T-helper 2 cell (primary cell): ENCODE measurements around the gene VCP.

Source experiments
- DNase-seq, 5 experiments: peaks; one replicate each; pipeline versions ENCODE4 v3.0.0 to v3.0.0-alpha.2; 2012 to 2022
- total RNA-seq, 2 donors: gene quantifications; one replicate each; lab custom pipeline; 2026; lab: John Stamatoyannopoulos, UW

VCP gene
- 467 to 552 reads per million in 2 donors for total RNA-seq

GRCh38 chr9:35072461-35073278, at the start of gene VCP:
VCP (minus strand) TSS chr9:35072625; CDS start chr9:35072353, 272 bp downstream.
- DNase-seq, result peak; percentile 92 to 100 (median 97)

DNA sequence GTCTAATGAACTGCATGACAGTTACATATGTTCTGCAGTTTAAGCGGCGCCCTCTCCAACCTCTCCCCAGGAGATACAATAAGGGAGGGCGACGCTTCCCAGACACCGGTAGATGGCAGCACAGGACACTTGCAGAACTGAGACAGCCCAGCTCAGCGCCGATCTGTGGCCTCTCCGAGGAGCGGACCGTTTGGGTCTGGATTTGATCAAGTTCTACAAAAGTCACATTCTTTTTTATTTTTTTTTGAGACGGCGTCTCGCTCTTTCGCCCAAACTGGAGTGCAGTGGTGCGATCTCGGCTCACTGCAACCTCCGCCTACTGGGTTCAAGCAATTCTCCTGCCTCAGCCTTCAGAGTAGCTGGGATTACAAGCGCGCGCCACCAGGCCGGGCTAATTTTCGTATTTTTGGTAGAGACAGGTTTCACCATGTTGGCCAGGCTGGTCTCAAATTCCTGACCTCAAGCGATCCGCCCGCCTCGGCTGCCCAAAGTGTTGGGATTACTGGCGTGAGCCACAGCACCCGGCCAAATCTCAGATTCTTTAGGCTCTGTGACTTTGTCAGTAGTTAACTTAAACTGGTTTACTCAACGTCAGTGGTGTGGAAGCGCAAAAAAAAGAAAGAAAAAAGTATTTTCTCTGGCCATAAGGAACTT, 44.6 kb upstream of the VCP start:
- DNase-seq, result peak; percentile 53 to 90 (median 77)

GRCh38 chr9:35116539-35116897, 44.1 kb upstream of the VCP start:
- DNase-seq, result no peak

DNA sequence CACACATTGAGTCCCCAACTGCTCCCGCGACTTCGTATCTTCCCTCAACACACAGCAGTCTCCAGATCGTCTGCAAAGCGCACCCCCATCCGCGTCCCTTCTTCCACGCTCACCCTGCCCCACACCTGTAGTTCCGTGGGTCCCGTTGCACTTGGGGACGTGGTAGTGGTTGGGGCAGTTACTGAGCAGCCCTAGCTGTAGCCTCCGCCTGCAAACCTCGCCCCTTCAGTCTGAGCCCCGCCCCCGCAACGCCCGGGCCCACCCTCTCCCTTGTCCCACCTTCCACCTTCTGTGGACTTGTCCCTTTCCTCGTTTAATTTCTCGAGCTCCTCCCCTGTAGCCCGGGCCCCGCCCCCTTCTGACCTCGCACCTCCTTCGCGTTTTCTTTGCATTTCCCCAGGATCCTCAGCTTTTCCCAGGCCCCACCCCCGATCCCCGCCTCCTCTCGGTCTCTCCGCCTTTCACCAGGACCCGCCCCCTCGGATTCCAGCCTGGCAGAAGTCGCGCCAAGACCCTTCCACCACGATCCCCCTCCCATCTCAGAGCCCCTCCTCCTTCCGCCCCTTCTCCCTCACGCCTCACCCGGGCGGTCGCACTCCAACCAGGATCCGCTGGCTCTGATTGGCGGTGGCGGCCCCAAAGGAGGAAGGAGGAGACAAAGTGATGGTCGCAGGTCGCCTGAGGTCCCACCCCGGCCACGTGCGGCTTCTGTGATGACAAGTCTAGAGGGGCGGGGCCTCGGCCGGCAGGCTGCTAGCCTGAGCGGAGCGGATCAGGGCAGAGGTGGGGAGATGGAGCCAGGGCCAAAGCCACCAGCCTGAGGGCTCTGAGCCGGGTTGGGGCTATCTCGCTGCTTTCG, 43.5 kb upstream of the VCP start, which contains the start of gene ATOSB:
Gene ATOSB, minus strand, starts transcription at position 183 of the 859 bp plus-strand sequence. CDS start 7,588 bp downstream, outside the sequence.
- peak; percentile 86 to 97 (median 91) for DNase-seq

DNA sequence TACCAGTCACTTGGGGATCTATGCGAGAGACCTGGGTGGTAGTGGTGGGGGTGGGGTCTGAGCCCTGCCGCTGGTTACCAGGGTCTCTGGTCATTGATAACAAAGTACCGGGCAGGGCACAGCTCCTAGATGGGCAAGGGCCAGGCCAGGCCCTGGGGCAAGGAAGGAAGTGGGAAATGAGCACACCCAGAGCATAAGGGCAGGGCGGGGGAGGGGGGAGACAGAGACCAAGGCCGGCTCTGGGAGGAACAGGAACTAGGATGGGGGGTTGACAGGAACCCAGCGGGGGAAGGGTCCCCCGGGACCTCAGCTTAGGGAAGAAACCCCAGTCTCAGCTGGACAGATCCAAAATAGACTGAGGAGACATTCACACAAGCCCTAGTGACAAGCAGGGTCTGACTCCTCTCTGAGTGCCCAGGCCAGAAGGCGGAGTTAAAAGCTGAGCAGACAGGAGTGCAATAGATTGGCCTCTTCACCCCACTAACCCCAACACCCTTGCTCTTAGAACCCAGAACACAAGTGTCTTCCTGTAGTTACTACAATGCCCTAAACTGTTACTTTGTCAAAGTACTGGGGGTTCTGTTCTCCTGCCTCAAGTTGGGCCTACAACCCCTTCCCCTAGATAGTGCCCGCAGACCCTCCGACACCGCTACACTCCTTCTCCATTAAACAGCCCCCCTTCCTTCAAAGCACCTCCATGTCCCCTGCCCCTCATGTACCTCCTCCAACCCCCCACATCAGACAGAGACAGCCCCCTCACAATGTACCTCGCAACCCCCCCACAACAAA, 42.6 kb upstream of the VCP start:
- DNase-seq, result peak in 1 of 5 experiments; percentile 64

- DNase-seq, result peak; percentile 31 to 87 (median 54)
These were observed 41.9 kb upstream of the VCP start for GRCh38 chr9:35114113-35114839.

- no peak for DNase-seq
These were observed 40.0 kb upstream of the VCP start for GRCh38 chr9:35112257-35113020.

DNA sequence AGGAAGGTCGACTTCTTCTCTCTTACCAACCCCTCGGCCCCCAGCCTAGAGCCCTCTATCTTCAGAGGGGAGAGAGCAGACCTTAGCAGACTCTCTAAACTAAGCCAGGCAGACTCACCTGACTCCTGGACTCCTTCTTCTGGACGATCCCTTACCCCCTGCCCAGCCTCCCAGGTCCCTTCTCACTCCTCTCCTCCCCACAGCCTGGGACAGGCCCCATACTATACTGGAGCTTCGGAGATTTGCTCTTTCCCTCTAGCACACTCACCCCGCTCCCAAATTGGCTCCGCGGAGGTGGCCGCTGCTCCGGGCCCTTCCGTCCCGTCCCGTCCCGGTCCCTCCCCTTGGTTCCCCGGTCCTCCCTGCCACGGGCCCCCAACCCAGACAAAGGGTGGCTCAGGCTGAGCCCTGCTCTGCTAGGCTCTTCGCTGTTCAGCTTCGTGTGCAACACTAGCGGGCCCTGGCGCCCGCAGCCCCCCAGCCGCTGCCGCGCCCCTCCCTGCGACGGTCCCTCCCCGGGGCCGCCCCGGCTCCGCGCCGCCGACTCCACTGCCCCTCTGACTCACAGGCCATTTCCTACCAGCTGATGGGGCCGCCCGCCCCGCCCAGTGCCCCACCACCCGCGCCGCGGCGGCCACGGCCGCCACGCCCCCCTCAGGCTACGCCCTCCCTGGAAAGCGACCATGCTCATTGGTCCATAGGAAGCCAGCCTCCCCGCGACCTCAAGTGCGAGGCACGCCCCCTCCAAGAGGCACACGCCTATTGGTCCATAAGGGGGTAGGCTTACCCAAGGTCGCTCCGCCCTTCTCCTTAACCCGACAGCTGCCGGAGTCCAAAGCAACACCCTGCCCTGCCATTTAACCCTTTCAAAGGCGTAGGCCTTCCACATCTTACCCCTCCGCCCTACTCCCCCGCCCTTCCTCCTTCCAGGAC, 38.8 kb upstream of the VCP start:
- DNase-seq, result peak; percentile 90 to 99 (median 95)

DNA sequence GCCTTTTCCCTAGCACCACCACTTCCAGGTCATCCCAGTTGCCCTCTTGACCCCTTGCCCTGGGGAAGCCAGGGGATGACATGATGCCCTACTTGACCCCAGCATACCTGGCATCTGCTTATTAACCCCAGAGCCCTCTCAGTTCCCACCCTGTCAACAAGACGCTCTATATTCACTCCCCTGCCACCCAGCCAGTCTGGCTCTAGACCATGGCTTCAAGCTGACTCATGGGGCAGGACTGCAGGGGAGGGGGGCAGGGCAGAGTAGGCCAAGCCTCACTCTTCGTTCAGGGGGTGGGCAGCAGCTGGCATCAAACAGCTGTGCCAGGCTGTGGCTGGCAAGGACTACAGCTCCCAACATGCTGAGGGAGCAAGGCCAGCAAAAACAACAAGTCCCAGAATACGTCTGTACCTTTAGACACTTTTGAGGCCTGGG, 37.9 kb upstream of the VCP start:
- peak in 1 of 5 experiments; percentile 11 for DNase-seq

DNA sequence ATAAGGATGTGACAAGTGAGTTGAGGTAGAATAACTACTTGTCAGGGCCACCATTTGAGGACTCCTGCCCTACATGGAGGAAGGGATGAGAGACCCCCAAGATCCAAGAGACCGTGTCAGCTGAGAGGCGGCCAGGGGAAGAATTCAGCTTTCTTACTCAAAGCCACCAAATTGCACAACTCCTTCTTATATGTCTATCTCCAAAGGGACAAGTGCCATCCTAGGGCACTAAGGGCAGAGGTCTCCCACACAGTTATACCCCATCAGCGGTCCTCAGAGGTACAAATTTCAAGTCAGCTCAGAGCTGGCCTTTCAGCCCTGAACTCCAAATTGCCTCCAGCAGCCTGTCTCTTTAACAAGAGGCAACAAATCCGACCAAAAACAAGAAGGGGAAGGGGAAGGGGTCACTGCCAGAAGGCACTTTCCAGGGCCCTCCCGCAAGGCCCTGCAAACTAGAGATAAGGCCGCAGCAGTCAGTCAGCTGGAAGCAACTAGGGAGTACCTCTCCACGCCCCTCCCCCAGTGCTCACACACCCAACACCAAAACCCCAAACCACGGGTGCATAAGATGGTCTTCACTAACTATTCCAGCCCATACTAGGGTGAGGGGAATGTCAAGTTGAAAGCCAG, 36.6 kb upstream of the VCP start:
- DNase-seq, result no peak

- no peak for DNase-seq
These were observed 36.0 kb upstream of the VCP start for GRCh38 chr9:35108461-35108860.

DNA sequence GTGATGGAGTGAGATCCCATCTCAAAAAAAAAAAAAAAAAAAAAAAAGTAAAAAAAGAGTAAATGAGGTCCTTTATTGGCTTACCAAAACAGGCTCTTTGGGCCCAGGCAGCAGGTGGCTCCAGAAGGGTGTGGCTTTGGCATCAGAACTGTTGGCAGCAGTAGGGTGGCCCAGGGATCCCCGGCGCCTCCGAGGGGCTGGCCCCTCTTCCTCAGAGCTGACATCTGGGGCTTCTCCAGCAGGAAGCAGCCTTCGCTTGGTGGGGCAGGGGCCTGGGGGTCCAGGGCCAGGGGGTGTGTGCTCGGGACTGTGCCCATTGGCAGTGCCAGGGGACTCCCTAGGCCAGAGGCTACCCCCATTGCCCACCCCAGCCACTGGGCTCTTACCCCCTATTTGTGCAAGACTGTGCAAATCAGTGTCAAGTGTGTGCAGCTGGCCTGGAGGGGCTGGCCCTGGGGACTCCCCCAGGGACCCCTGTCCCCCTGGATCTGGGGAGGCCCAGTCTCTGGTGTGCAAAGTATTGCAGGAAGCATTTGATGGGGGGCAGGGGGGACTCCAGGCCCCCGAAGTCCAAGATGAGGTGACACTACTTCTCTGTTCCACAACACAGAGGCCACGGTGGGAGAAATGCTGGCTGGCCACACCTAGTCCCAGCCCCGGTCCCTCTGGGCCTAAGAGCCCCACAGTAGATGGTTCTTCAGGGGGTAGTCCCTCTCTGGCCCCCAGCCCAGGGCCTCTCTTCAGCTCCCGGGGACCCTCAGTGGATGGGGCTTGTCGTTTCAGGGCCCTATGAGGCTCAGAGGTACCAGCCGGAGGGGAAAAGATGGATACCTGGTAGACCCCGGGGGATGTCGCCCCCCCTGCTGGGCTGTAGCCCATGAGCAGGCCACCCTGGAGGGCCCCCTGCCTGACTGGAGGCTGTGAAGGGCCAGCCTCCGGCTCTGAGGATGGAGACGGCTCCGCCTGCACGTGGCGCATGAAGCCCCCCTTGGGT, 35.2 kb upstream of the VCP start:
- DNase-seq, result no peak

GRCh38 chr9:35106343-35106730, 33.9 kb upstream of the VCP start:
- DNase-seq, result no peak

- DNase-seq, result no peak
These were observed 33.3 kb upstream of the VCP start for GRCh38 chr9:35105571-35106342.

DNA sequence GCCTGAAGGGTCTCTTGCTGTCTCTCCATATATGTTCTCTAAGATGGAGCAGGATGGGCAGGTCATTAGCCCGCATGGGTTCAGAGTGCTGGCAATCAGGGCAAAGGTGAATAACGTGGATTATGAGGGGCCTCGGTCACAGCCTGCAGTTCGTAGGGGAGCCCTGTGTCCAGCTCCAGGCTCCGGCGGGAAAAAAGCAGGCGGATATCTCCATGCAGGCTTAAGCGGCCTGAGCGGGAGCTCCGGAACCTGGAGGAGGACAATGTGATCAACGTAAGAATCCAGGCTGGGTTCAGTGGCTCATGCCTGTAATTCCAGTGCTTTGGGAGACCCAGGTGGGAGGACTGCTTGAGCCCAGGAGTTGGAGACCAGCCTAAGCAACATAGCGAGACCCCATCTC, 32.7 kb upstream of the VCP start:
- DNase-seq, result no peak

DNA sequence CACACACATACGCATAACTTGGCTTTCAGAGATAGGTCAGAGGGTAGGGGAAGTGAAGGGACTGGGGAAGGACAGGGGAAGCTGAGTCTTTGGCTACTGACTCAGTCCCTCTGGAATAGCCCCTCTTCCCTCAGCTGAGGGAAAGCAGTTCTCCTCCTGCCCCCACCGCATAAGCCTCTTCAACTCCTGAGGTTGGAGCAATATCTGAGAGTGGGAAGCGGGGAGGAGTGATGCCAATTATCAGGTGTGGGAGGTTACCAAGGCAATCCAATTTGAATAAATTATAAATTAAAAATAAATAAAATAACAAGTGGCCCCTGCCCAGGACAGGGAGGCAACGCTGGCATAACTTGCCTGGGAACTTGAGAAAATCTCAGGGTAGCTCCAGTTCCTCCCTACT, 32.2 kb upstream of the VCP start:
- no peak for DNase-seq

DNA sequence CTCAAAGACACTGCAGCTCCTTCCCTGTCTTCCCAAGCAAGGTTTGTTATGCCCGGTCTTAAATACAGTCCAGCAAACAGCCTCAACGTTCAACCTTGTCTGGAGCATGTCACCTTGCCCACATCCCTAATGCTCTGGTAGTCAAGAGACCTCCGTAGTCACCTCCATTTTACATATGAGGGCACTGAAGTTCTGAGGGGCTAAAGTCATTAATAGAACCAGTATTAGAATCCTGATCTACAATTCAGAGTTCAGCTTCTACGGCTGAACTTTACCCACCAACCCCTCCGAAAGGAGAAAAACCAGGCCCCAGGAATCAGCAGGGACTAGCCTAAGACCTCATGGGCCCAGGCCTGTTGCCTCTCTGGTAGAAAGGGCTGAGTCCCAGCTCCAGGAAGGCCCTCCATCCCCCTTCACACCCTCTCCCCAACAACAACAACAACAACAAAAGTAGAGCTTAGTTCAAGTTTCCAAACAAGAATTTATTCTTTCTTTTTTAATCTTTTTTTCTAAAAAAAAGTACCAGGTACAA, 31.3 kb upstream of the VCP start:
- DNase-seq, result no peak
